ENCODE data around the gene PTTG1IP.
A peak's percentile ranks its signal among the peaks of the same experiment; 100 is the strongest.

Gene PTTG1IP

GRCh38 chr21:44898011-44898488 lies 24.6 kb upstream of the PTTG1IP start:
- H3K4me3 ChIP-seq (ENCODE audit: low read depth in 1 of 2, low read length in 2 of 2) = no peak overlapping the region
- no peak overlapping the region for H3K4me2 ChIP-seq (ENCODE audit: insufficient read depth, low read length)
- H3K79me2 ChIP-seq (ENCODE audit: insufficient read depth, low read length) = no peaks in the 10 kb centered on the region
- H3K36me3 ChIP-seq (ENCODE audit: insufficient read depth, low read length) = peaks cover 76% of the 10 kb centered on the region
- no peak overlapping the region for H3K9ac ChIP-seq (ENCODE audit: low read depth, low read length)
- H3K9me3 ChIP-seq (ENCODE audit: insufficient read depth, low read length, severe bottlenecking) = peaks cover 3% of the 10 kb centered on the region
- H3K27ac ChIP-seq (ENCODE audit: low read length) = no peak overlapping the region
- no peak overlapping the region for H2AFZ ChIP-seq (ENCODE audit: low read depth, low read length)
- H3K4me1 ChIP-seq (ENCODE audit: insufficient read depth, low read length) = no peaks in the 10 kb centered on the region
- no peak for TF ChIP-seq CTCF (IDR thresholded peaks at IDR 0.05; ENCODE audit: borderline replicate concordance, extremely low read depth, low read length, poor library complexity, severe bottlenecking)
- no peak for TF ChIP-seq EZH2 (IDR thresholded peaks at IDR 0.05; ENCODE audit: borderline replicate concordance, low read depth, low read length, severe bottlenecking)
- peaks cover 12% of the 10 kb centered on the region for H4K20me1 ChIP-seq (ENCODE audit: insufficient read depth, low read length)
- no peaks in the 10 kb centered on the region for H3K27me3 ChIP-seq (ENCODE audit: insufficient read depth, low read length, poor library complexity)
- ATAC-seq (ENCODE audit: insufficient read depth, low read depth) (no peak), DNase-seq (no peak)

GRCh38 chr21:44897326-44898010 lies 24.0 kb upstream of the PTTG1IP start:
- Histone ChIP-seq H3K4me3 (ENCODE audit: low read depth in 1 of 2, low read length in 2 of 2) (no peak overlapping the region), H3K9me3 (ENCODE audit: insufficient read depth, low read length, severe bottlenecking) (no peaks in the 10 kb centered on the region), H3K36me3 (ENCODE audit: insufficient read depth, low read length) (peaks cover 72% of the 10 kb centered on the region), H3K9ac (ENCODE audit: low read depth, low read length) (no peak overlapping the region), H2AFZ (ENCODE audit: low read depth, low read length) (no peak overlapping the region), H4K20me1 (ENCODE audit: insufficient read depth, low read length) (peaks cover 12% of the 10 kb centered on the region), H3K27me3 (ENCODE audit: insufficient read depth, low read length, poor library complexity) (no peaks in the 10 kb centered on the region), H3K27ac (ENCODE audit: low read length) (no peak overlapping the region), H3K4me2 (ENCODE audit: insufficient read depth, low read length) (no peak overlapping the region), H3K79me2 (ENCODE audit: insufficient read depth, low read length) (no peaks in the 10 kb centered on the region), H3K4me1 (ENCODE audit: insufficient read depth, low read length) (no peaks in the 10 kb centered on the region)
- DNase-seq = peak; percentile 22
- TF ChIP-seq EZH2 (IDR thresholded peaks at IDR 0.05; ENCODE audit: borderline replicate concordance, low read depth, low read length, severe bottlenecking) (no peak), CTCF (IDR thresholded peaks at IDR 0.05; ENCODE audit: borderline replicate concordance, extremely low read depth, low read length, poor library complexity, severe bottlenecking) (no peak)
- peak; percentile 49 for ATAC-seq (ENCODE audit: insufficient read depth, low read depth)

- ATAC-seq (ENCODE audit: insufficient read depth, low read depth) (no peak), DNase-seq (no peak)
- Histone ChIP-seq H4K20me1 (ENCODE audit: insufficient read depth, low read length) (peaks cover 14% of the 10 kb centered on the region), H3K27me3 (ENCODE audit: insufficient read depth, low read length, poor library complexity) (no peaks in the 10 kb centered on the region), H3K36me3 (ENCODE audit: insufficient read depth, low read length) (peaks cover 70% of the 10 kb centered on the region), H3K9me3 (ENCODE audit: insufficient read depth, low read length, severe bottlenecking) (no peaks in the 10 kb centered on the region), H3K9ac (ENCODE audit: low read depth, low read length) (no peak overlapping the region), H3K79me2 (ENCODE audit: insufficient read depth, low read length) (no peaks in the 10 kb centered on the region), H3K4me2 (ENCODE audit: insufficient read depth, low read length) (no peak overlapping the region), H3K4me3 (ENCODE audit: low read depth in 1 of 2, low read length in 2 of 2) (no peak overlapping the region), H3K27ac (ENCODE audit: low read length) (no peak overlapping the region), H2AFZ (ENCODE audit: low read depth, low read length) (no peak overlapping the region), H3K4me1 (ENCODE audit: insufficient read depth, low read length) (no peaks in the 10 kb centered on the region)
- no peak for TF ChIP-seq CTCF (IDR thresholded peaks at IDR 0.05; ENCODE audit: borderline replicate concordance, extremely low read depth, low read length, poor library complexity, severe bottlenecking)
- TF ChIP-seq EZH2 (IDR thresholded peaks at IDR 0.05; ENCODE audit: borderline replicate concordance, low read depth, low read length, severe bottlenecking) = no peak
Observed at GRCh38 chr21:44896561-44897286, 23.2 kb upstream of the PTTG1IP start.
